Neural cell (in vitro differentiated cells): ENCODE data around the gene ASXL1. TPM values are rescaled to one million over a fixed set of nuclear protein-coding genes. Genes with fewer than 3 reads are reported as not detected.
A peak's percentile ranks its signal among the peaks of the same experiment; 100 is the strongest.

Experiments
- H2AFZ ChIP-seq: fragments of 200-600, 300-800 bp; sonication (generic), shearing (Covaris generic); 2 replicates; pipeline ENCODE4 v1.6.0; 2014; ENCODE audit warnings: low read depth, mild to moderate bottlenecking, antibody characterized with exemption, low read length, moderate library complexity
- H3F3A ChIP-seq: fragments of 200-600 bp; shearing (Covaris generic); 2 replicates; pipeline ENCODE4 v1.6.1; 2016; ENCODE audit warnings: mild to moderate bottlenecking, moderate library complexity, mixed read lengths, antibody characterized with exemption, low read length; ENCODE audit not compliant: insufficient read depth, poor library complexity, severe bottlenecking
- H3K27ac ChIP-seq: fragments of 200-600, 300-800 bp; sonication (generic), shearing (Covaris generic); 2 replicates; pipeline ENCODE4 v1.5.1; 2014; ENCODE audit warnings: mild to moderate bottlenecking, low read length, moderate library complexity
- H3K27me3 ChIP-seq: fragments of 300-800, 200-600 bp; sonication (generic), shearing (Covaris generic); 2 replicates; pipeline ENCODE4 v1.6.0; 2014; ENCODE audit warnings: mild to moderate bottlenecking, low read depth, low read length, moderate library complexity; ENCODE audit not compliant: insufficient read depth
- H3K36me3 ChIP-seq: fragments of 300-800, 200-600 bp; sonication (generic), shearing (Covaris generic); 2 replicates; pipeline ENCODE4 v1.5.1; 2014; ENCODE audit warnings: mild to moderate bottlenecking, antibody characterized with exemption, low read length, moderate library complexity; ENCODE audit not compliant: insufficient read depth
- H3K4me2 ChIP-seq: fragments of 300-800, 200-600 bp; sonication (generic), shearing (Covaris generic); 2 replicates; pipeline ENCODE4 v1.6.0; 2014; ENCODE audit warnings: mild to moderate bottlenecking, low read length
- H3K4me3 ChIP-seq: fragments of 300-800, 200-600 bp; sonication (generic), shearing (Covaris generic); 2 replicates; pipeline ENCODE4 v1.5.1; 2014; ENCODE audit warnings: mild to moderate bottlenecking, low read length, moderate library complexity
- H3K79me2 ChIP-seq: fragments of 200-600 bp; shearing (Covaris generic); replicated peaks from 2 replicates; pipeline ENCODE4 v1.6.0; 2014; ENCODE audit warnings: mild to moderate bottlenecking, low read length, moderate library complexity; ENCODE audit not compliant: insufficient read depth
- H3K9ac ChIP-seq: fragments of 300-800, 200-600 bp; sonication (generic), shearing (Covaris generic); 2 replicates; pipeline ENCODE4 v1.6.1; 2016; ENCODE audit warnings: mild to moderate bottlenecking, low read length, mixed read lengths
- H3K9me2 ChIP-seq: fragments of 200-600 bp; shearing (Covaris generic); 2 replicates; pipeline ENCODE4 v1.6.1; 2016; ENCODE audit warnings: mild to moderate bottlenecking, low read length, mixed read lengths; ENCODE audit not compliant: insufficient read depth
- H3K9me3 ChIP-seq: fragments of 200-600, 300-800 bp; sonication (generic), shearing (Covaris generic); 2 replicates; pipeline ENCODE4 v1.6.1; 2016; ENCODE audit warnings: mild to moderate bottlenecking, mixed run types, low read length, moderate library complexity, mixed read lengths
- H4K20me1 ChIP-seq: fragments of 200-600 bp; shearing (Covaris generic); 2 replicates; pipeline ENCODE4 v1.6.1; 2016; ENCODE audit warnings: mild to moderate bottlenecking, mixed run types; ENCODE audit not compliant: insufficient read depth
- CTCF ChIP-seq: fragments of 450-650 bp; IDR thresholded peaks from 2 replicates; pipeline ENCODE4 v1.5.1; 2014; ENCODE audit warnings: antibody characterized with exemption, mild to moderate bottlenecking, moderate library complexity; ENCODE audit not compliant: poor library complexity, severe bottlenecking
- EP300 ChIP-seq: fragments of 450-650 bp; conservative IDR thresholded peaks from 2 replicates; pipeline ENCODE4 v1.6.1; 2014; ENCODE audit warnings: antibody characterized with exemption, mild to moderate bottlenecking, moderate library complexity; ENCODE audit not compliant: poor library complexity, severe bottlenecking
- EZH2 ChIP-seq: fragments of 200-600, 300-800 bp; shearing (Covaris generic), sonication (generic); IDR thresholded peaks from 2 replicates; pipeline ENCODE4 v1.6.1; 2014; ENCODE audit warnings: antibody characterized with exemption, low read length, borderline replicate concordance, mild to moderate bottlenecking; ENCODE audit not compliant: insufficient read depth, poor library complexity, severe bottlenecking
- MXI1 ChIP-seq: fragments of 450-650 bp; conservative IDR thresholded peaks from 2 replicates; pipeline ENCODE4 v1.6.1; 2014; ENCODE audit warnings: antibody characterized with exemption, mild to moderate bottlenecking; ENCODE audit not compliant: poor library complexity, severe bottlenecking
- POLR2AphosphoS5 ChIP-seq: IDR thresholded peaks from 2 replicates; pipeline ENCODE4 v1.6.1; 2012
- RAD21 ChIP-seq: fragments of 450-650 bp; conservative IDR thresholded peaks from 2 replicates; pipeline ENCODE4 v1.6.1; 2014; ENCODE audit warnings: antibody characterized with exemption, mild to moderate bottlenecking, moderate library complexity
- REST ChIP-seq: IDR thresholded peaks from 2 replicates; pipeline ENCODE4 v1.6.1; 2012; ENCODE audit warnings: borderline replicate concordance
- SMC3 ChIP-seq: fragments of 450-650 bp; conservative IDR thresholded peaks from 2 replicates; pipeline ENCODE4 v1.6.1; 2014; ENCODE audit warnings: antibody characterized with exemption, mild to moderate bottlenecking, moderate library complexity; ENCODE audit not compliant: poor library complexity
- TAF1 ChIP-seq: IDR thresholded peaks from 2 replicates; pipeline ENCODE4 v1.6.1; 2012; ENCODE audit warnings: low read depth
- polyA plus RNA-seq: library from polyadenylated mRNA; depleted of rRNA; stranded (reverse); fragments of >200 nt; gene quantifications from 2 replicates; pipeline ENCODE4 v1.2.3, GENCODE V29; 2014

The ASXL1 gene
- polyA plus RNA-seq, 1 donor from 2014 or later = 45.9 TPM

GRCh38 chr20:32455171-32455900 is 97.2 kb downstream of the ASXL1 start:
- Histone ChIP-seq H3K4me3 (no peak overlapping the region), H3K4me2 (no peak overlapping the region), H3K79me2 (peaks cover 31% of the 10 kb centered on the region), H3K9me2 (no peaks in the 10 kb centered on the region), H3K9me3 (no peaks in the 10 kb centered on the region), H4K20me1 (peaks cover 17% of the 10 kb centered on the region), H3K36me3 (no peaks in the 10 kb centered on the region), H3K27me3 (no peaks in the 10 kb centered on the region), H3K9ac (no peak overlapping the region), H3K27ac (no peak overlapping the region), H2AFZ (no peak overlapping the region), H3F3A (no peaks in the 10 kb centered on the region)
- TF ChIP-seq MXI1 = no peak
- TF ChIP-seq RAD21 = no peak
- no peak for TF ChIP-seq TAF1

GRCh38 chr20:32455901-32456701 is 98.0 kb downstream of the ASXL1 start:
- Histone ChIP-seq H3F3A (no peaks in the 10 kb centered on the region), H3K27ac (peak overlapping the region; percentile 65), H2AFZ (no peak overlapping the region), H3K36me3 (no peaks in the 10 kb centered on the region), H3K9me2 (no peaks in the 10 kb centered on the region), H3K79me2 (peaks cover 31% of the 10 kb centered on the region), H4K20me1 (peaks cover 17% of the 10 kb centered on the region), H3K4me2 (no peak overlapping the region), H3K27me3 (no peaks in the 10 kb centered on the region), H3K9me3 (no peaks in the 10 kb centered on the region), H3K4me3 (peak overlapping the region; percentile 61), H3K9ac (peak overlapping the region; percentile 53)
- TF ChIP-seq MXI1 = no peak
- TF ChIP-seq RAD21 = no peak
- TF ChIP-seq EP300 = no peak
- no peak for TF ChIP-seq TAF1
- TF ChIP-seq POLR2AphosphoS5 = no peak
- TF ChIP-seq EZH2 = no peak
- TF ChIP-seq CTCF = no peak
- TF ChIP-seq SMC3 = no peak
- no peak for TF ChIP-seq REST
